Upper lobe of left lung (tissue), 6 donors: ENCODE data around the gene ARID4B. TPM values are rescaled to one million over a fixed set of nuclear protein-coding genes. Genes with fewer than 3 reads are reported as not detected.

Experiments used
- ATAC-seq, 2 donors: fragments of 200-7000 bp; cut with Tn5 transposase; one replicate each; pipeline ENCODE4 v1.9.1; 2022; ENCODE audit warnings: mild to moderate bottlenecking in 2 of 2, moderate library complexity in 2 of 2; ENCODE audit not compliant: low FRiP score in 2 of 2
- DNase-seq, 2 donors: peaks; one replicate each; pipeline ENCODE4 v3.0.0-alpha.2; 2019 to 2020
- H3K27ac ChIP-seq, 4 donors: fragments of 200-600 bp; sonication (generic); one replicate each; pipeline ENCODE4 v1.5.1; 2016 to 2019
- H3K27me3 ChIP-seq, 4 donors: fragments of 200-600 bp; sonication (generic); one replicate each; pipeline ENCODE4 v1.5.1; 2017 to 2019
- H3K36me3 ChIP-seq, 4 donors: fragments of 200-600 bp; sonication (generic); one replicate each; pipeline ENCODE4 v1.5.1; 2016 to 2019
- H3K4me1 ChIP-seq, 4 donors: fragments of 200-600 bp; sonication (generic); one replicate each; pipeline ENCODE4 v1.5.1; 2018 to 2019
- H3K4me3 ChIP-seq, 4 donors: fragments of 200-600 bp; sonication (generic); one replicate each; pipeline ENCODE4 v1.5.1; 2017 to 2019; ENCODE audit warnings: mild to moderate bottlenecking in 2 of 4, moderate library complexity in 1 of 4
- H3K9me3 ChIP-seq, 4 donors: fragments of 200-600 bp; sonication (generic); one replicate each; pipeline ENCODE4 v1.5.1; 2018 to 2019
- CTCF ChIP-seq, 6 experiments: fragments of 450-650 bp in 4 of 6; fragments of 200-600 bp in 2 of 6; sonication (generic) in 2 of 6; IDR thresholded peaks; one replicate each; pipeline ENCODE4 v1.5.1; 2016 to 2019; ENCODE audit warnings: antibody characterized with exemption in 6 of 6
- EP300 ChIP-seq, 4 donors: sonication (generic); formaldehyde crosslinking; IDR thresholded peaks; one replicate each; pipeline ENCODE4 v1.5.1; 2017; ENCODE audit warnings: antibody characterized with exemption in 4 of 4, control low read depth in 2 of 4
- POLR2A ChIP-seq, 4 donors: fragments of 450-650 bp; IDR thresholded peaks; one replicate each; pipeline ENCODE4 v1.5.1; 2016 to 2017; ENCODE audit warnings: antibody characterized with exemption in 4 of 4, mild to moderate bottlenecking in 2 of 4
- POLR2AphosphoS5 ChIP-seq, 2 donors: sonication (generic); formaldehyde crosslinking; IDR thresholded peaks; one replicate each; pipeline ENCODE4 v1.5.1; 2017; ENCODE audit warnings: antibody characterized with exemption in 2 of 2
- WGBS, 2 donors: methylation state at CpG; one replicate each; pipeline ENCODE4 v1.1.5; 2017 to 2018; 5-methylcytosine and 5-hydroxymethylcytosine counted together
- total RNA-seq, 6 donors: library from RNA; depleted of rRNA in 4 of 6; stranded (reverse); fragments of >200 nt in 4 of 6; gene quantifications; one replicate each; pipeline versions ENCODE4 v1.1.0 to v1.2.1, GENCODE V29; 2016 to 2021
- donor health status: DM: no; HTN: no; CAD: no; lungs with moderate emphysema.
- donor health status: DM: no; HTN: yes; CAD: no; lungs with severe emphysema.

ARID4B gene
- total RNA-seq, 6 donors from 2014 or later = 31.1 to 90.1 (median 51.3) TPM

GRCh38 chr1:235130766-235131270, 197.2 kb downstream of the ARID4B start:
- TF ChIP-seq CTCF (IDR thresholded peaks at IDR 0.05) (no peak), EP300 (IDR thresholded peaks at IDR 0.05) (no peak), POLR2AphosphoS5 (IDR thresholded peaks at IDR 0.05) (no peak), POLR2A (IDR thresholded peaks at IDR 0.05) (no peak)
- WGBS, 2 donors = 90 to 93% methylated on average over 7 of the region's 7 CpGs
- H3K4me3 ChIP-seq = no peak overlapping the region
- H3K27ac ChIP-seq = no peak overlapping the region
- no peak for DNase-seq
- no peak for ATAC-seq
- no peaks in the 10 kb centered on the region for H3K9me3 ChIP-seq
- H3K36me3 ChIP-seq = peaks cover 12 to 50% (median 31%) of the 10 kb centered on the region in 4 donors
- no peaks in the 10 kb centered on the region for H3K27me3 ChIP-seq
- peaks cover 13 to 26% (median 17%) of the 10 kb centered on the region in 4 donors for H3K4me1 ChIP-seq

GRCh38 chr1:235129774-235130570, 198.0 kb downstream of the ARID4B start:
- ATAC-seq = no peak
- 95 to 96% methylated on average over 4 of the region's 4 CpGs for WGBS, 2 donors
- Histone ChIP-seq H3K27me3 (no peaks in the 10 kb centered on the region), H3K36me3 (peaks cover 6 to 43% (median 23%) of the 10 kb centered on the region in 4 donors), H3K4me3 (no peak overlapping the region), H3K9me3 (no peaks in the 10 kb centered on the region), H3K4me1 (peaks cover 13 to 34% (median 17%) of the 10 kb centered on the region in 4 donors), H3K27ac (no peak overlapping the region)
- no peak for DNase-seq
- TF ChIP-seq POLR2AphosphoS5 (IDR thresholded peaks at IDR 0.05) = no peak
- no peak for TF ChIP-seq CTCF (IDR thresholded peaks at IDR 0.05)
- TF ChIP-seq POLR2A (IDR thresholded peaks at IDR 0.05) = no peak
- TF ChIP-seq EP300 (IDR thresholded peaks at IDR 0.05) = no peak

- DNase-seq (peak; percentile 98), ATAC-seq (peak; percentile 99)
- peaks cover 6 to 35% (median 15%) of the 10 kb centered on the region in 4 donors for H3K36me3 ChIP-seq
- peak within 1 kb of the TSS; percentile 75 to 93 (median 88) for H3K4me3 ChIP-seq
- no peaks in the 10 kb centered on the region for H3K27me3 ChIP-seq
- 1 to 3% methylated on average over 27 to 62 of the region's 67 CpGs for WGBS, 2 donors
- H3K4me1 ChIP-seq = peaks cover 15 to 42% (median 20%) of the 10 kb centered on the region in 4 donors
- no peaks in the 10 kb centered on the region for H3K9me3 ChIP-seq
- TF ChIP-seq POLR2A (IDR thresholded peaks at IDR 0.05) (peak; percentile 40 to 91 (median 77)), CTCF (IDR thresholded peaks at IDR 0.05) (peak in 3 of 6 experiments; percentile 24 to 34 (median 32)), POLR2AphosphoS5 (IDR thresholded peaks at IDR 0.05) (peak; percentile 85 to 88), EP300 (IDR thresholded peaks at IDR 0.05) (peak in 1 of 4 donors; percentile 29)
- peak within 1 kb of the TSS; percentile 89 to 93 (median 92) for H3K27ac ChIP-seq
Observed at GRCh38 chr1:235128456-235129328, 199.3 kb downstream of the ARID4B start, which contains the start of gene TOMM20. TOMM20 (minus strand) TSS chr1:235128837; CDS start chr1:235128715, 122 bp downstream.

- Histone ChIP-seq H3K9me3 (no peaks in the 10 kb centered on the region), H3K4me3 (peak overlapping the region; percentile 75 to 93 (median 88)), H3K27ac (peak overlapping the region; percentile 89 to 93 (median 92)), H3K36me3 (peaks cover 6 to 27% (median 11%) of the 10 kb centered on the region in 4 donors), H3K4me1 (peaks cover 16 to 50% (median 24%) of the 10 kb centered on the region in 4 donors), H3K27me3 (no peaks in the 10 kb centered on the region)
- ATAC-seq (peak in 1 of 2 donors; percentile 22), DNase-seq (no peak)
- TF ChIP-seq EP300 (IDR thresholded peaks at IDR 0.05) = no peak
- TF ChIP-seq POLR2A (IDR thresholded peaks at IDR 0.05) = no peak
- no peak for TF ChIP-seq CTCF (IDR thresholded peaks at IDR 0.05)
- WGBS, 2 donors = 1 to 2% methylated on average over 35 of the region's 35 CpGs
Observed at GRCh38 chr1:235127732-235128455, 200.1 kb downstream of the ARID4B start.
